ENCODE measurements around the gene EFNA2.

EFNA2 gene

GRCh38 chr19:1247748-1248138, 37.9 kb upstream of the EFNA2 start:
- Histone ChIP-seq H3K9ac (peak overlapping the region; percentile 94), H3K27me3 (ENCODE audit: control insufficient read depth, insufficient read depth, low read length) (no peaks in the 10 kb centered on the region)

DNA sequence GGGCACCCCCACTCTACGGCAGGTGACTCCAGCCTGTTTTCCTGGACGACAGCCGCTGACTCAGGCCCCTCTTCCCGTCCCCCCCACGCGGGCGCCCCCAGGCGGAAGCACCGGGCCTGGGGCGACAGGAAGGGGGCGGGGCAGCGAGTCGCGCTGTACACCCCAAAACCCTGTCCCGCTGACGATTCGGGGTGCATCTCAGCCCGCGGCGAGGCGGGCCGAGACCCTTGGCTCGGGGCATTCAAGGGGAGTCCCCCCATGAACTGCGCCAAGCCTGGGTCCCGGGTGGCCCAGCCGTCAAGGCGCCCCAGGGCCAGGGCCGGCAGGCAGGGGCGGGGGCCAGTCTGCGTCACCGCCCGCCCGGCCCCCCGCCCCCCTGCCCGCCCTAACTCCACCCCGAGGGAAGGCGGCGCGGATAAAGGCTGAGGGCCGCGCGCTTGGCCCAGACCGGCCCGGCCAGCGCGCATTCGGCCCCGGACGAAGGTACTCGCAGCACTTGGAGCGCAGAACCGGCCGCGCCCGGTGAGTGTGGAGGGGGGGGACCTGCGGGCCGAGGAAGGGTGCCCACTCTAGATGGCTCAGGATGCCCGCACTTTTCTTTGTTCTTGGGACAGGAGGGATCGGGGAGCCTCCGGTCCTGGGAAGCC, 37.4 kb upstream of the EFNA2 start, which contains the start of gene MIDN:
MIDN (plus strand) TSS at position 445 of the 647 bp plus-strand sequence. CDS start 1,714 bp downstream, outside the sequence.
- peaks cover 30% of the 10 kb centered on the region for H3K4me1 ChIP-seq

More at GRCh38 chr19:1247748-1248138, 37.9 kb upstream of the EFNA2 start:
- Histone ChIP-seq H3K36me3 (ENCODE audit: control insufficient read depth, insufficient read depth, low read length) (no peaks in the 10 kb centered on the region), H3K4me1 (peaks cover 30% of the 10 kb centered on the region), H3K9me3 (ENCODE audit: control insufficient read depth, low read length) (no peaks in the 10 kb centered on the region), H2AFZ (peak overlapping the region; percentile 76), H3K4me3 (ENCODE audit: low read depth, low read length) (peak overlapping the region; percentile 84), H3K4me2 (ENCODE audit: low read length) (peak overlapping the region; percentile 72), H3K79me2 (peaks cover 7% of the 10 kb centered on the region), H3K27ac (peak overlapping the region; percentile 100)
- TF ChIP-seq, protein P1, sequence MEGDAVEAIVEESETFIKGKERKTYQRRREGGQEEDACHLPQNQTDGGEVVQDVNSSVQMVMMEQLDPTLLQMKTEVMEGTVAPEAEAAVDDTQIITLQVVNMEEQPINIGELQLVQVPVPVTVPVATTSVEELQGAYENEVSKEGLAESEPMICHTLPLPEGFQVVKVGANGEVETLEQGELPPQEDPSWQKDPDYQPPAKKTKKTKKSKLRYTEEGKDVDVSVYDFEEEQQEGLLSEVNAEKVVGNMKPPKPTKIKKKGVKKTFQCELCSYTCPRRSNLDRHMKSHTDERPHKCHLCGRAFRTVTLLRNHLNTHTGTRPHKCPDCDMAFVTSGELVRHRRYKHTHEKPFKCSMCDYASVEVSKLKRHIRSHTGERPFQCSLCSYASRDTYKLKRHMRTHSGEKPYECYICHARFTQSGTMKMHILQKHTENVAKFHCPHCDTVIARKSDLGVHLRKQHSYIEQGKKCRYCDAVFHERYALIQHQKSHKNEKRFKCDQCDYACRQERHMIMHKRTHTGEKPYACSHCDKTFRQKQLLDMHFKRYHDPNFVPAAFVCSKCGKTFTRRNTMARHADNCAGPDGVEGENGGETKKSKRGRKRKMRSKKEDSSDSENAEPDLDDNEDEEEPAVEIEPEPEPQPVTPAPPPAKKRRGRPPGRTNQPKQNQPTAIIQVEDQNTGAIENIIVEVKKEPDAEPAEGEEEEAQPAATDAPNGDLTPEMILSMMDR (IDR thresholded peaks at IDR 0.05) = no peak

GRCh38 chr19:1248786-1249297, 36.8 kb upstream of the EFNA2 start:
- Histone ChIP-seq H3K27me3 (ENCODE audit: control insufficient read depth, insufficient read depth, low read length) (no peaks in the 10 kb centered on the region), H3K4me2 (ENCODE audit: low read length) (peak overlapping the region; percentile 87), H3K4me1 (peaks cover 25% of the 10 kb centered on the region), H3K9ac (peak overlapping the region; percentile 94), H3K4me3 (ENCODE audit: low read depth, low read length) (peak overlapping the region; percentile 84), H2AFZ (peak overlapping the region; percentile 87), H3K36me3 (ENCODE audit: control insufficient read depth, insufficient read depth, low read length) (no peaks in the 10 kb centered on the region), H3K9me3 (ENCODE audit: control insufficient read depth, low read length) (no peaks in the 10 kb centered on the region), H3K79me2 (peaks cover 7% of the 10 kb centered on the region), H3K27ac (peak overlapping the region; percentile 100)
- TF ChIP-seq, protein P1 (IDR thresholded peaks at IDR 0.05) = peak; percentile 80

More for the DNA sequence above, 37.4 kb upstream of the EFNA2 start, which contains the start of gene MIDN:
- Histone ChIP-seq H3K27ac (peak within 1 kb of the TSS; percentile 100), H3K79me2 (peaks cover 7% of the 10 kb centered on the region), H2AFZ (peak within 1 kb of the TSS; percentile 87), H3K4me2 (ENCODE audit: low read length) (peak within 1 kb of the TSS; percentile 87), H3K27me3 (ENCODE audit: control insufficient read depth, insufficient read depth, low read length) (no peaks in the 10 kb centered on the region), H3K4me3 (ENCODE audit: low read depth, low read length) (peak within 1 kb of the TSS; percentile 84), H3K36me3 (ENCODE audit: control insufficient read depth, insufficient read depth, low read length) (no peaks in the 10 kb centered on the region), H3K9me3 (ENCODE audit: control insufficient read depth, low read length) (no peaks in the 10 kb centered on the region), H3K9ac (peak within 1 kb of the TSS; percentile 94)
- TF ChIP-seq, protein P1 (IDR thresholded peaks at IDR 0.05) = no peak

GRCh38 chr19:1249298-1249989, 36.2 kb upstream of the EFNA2 start:
- Histone ChIP-seq H3K27me3 (ENCODE audit: control insufficient read depth, insufficient read depth, low read length) (no peaks in the 10 kb centered on the region), H3K4me2 (ENCODE audit: low read length) (peak overlapping the region; percentile 87), H3K79me2 (peaks cover 7% of the 10 kb centered on the region), H3K9ac (peak overlapping the region; percentile 84), H3K4me1 (peaks cover 22% of the 10 kb centered on the region), H3K9me3 (ENCODE audit: control insufficient read depth, low read length) (no peaks in the 10 kb centered on the region), H3K4me3 (ENCODE audit: low read depth, low read length) (peak overlapping the region; percentile 69), H3K36me3 (ENCODE audit: control insufficient read depth, insufficient read depth, low read length) (no peaks in the 10 kb centered on the region), H2AFZ (no peak overlapping the region), H3K27ac (peak overlapping the region; percentile 96)
- TF ChIP-seq, protein P1 (IDR thresholded peaks at IDR 0.05) = no peak
